H1 (cell line): ENCODE results near the gene ZSWIM6. TPM values are rescaled to one million over a fixed set of nuclear protein-coding genes. Genes with fewer than 3 reads are reported as not detected.
A peak's percentile ranks its signal among the peaks of the same experiment; 100 is the strongest.

Experiments used
- CTCF ChIA-PET: fragments of 300-600 bp; sonication (Branson Sonifier 250); formaldehyde crosslinking; loops from one replicate; lab custom pipeline; 2021; ENCODE audit not compliant: partially characterized antibody; lab: Charles Lee
- POLR2A ChIA-PET: fragments of 300-600 bp; sonication (Branson Sonifier 250); formaldehyde crosslinking; loops from one replicate; lab custom pipeline; 2021; ENCODE audit warnings: inconsistent platforms; ENCODE audit not compliant: partially characterized antibody; lab: Charles Lee
- DNase-seq, 2 experiments: peaks; one replicate each; pipeline versions ENCODE4 v3.0.0 to v3.0.0-alpha.2; 2010 to 2022; ENCODE audit warnings: low spot score in 2 of 2, low read depth in 1 of 2, mixed read lengths in 1 of 2
- FAIRE-seq: peaks from 2 replicates; lab custom pipeline; 2011; peaks lifted over from hg19 to GRCh38; lab: Jason Lieb, UNC
- H2AFZ ChIP-seq: 2 replicates; pipeline ENCODE4 v1.8.1; 2012; ENCODE audit warnings: low read length, inconsistent platforms
- H2AK5ac ChIP-seq: 2 replicates; pipeline ENCODE4 v1.6.1; 2013; ENCODE audit warnings: low read depth, low read length
- H2BK120ac ChIP-seq: replicated peaks from 2 replicates; pipeline ENCODE3; 2013; ENCODE audit warnings: low read depth, low read length, inconsistent platforms
- H2BK12ac ChIP-seq: 2 replicates; pipeline ENCODE4 v1.6.1; 2013; ENCODE audit warnings: low read depth, low read length
- H2BK15ac ChIP-seq: 2 replicates; pipeline ENCODE4 v1.6.1; 2013; ENCODE audit warnings: low read length
- H2BK20ac ChIP-seq: 2 replicates; pipeline ENCODE4 v1.6.1; 2013; ENCODE audit warnings: low read length
- H2BK5ac ChIP-seq: 2 replicates; pipeline ENCODE4 v1.6.1; 2013; ENCODE audit warnings: low read depth, low read length
- H3K14ac ChIP-seq: 2 replicates; pipeline ENCODE4 v1.6.1; 2013; ENCODE audit warnings: inconsistent platforms; ENCODE audit not compliant: insufficient read length
- H3K18ac ChIP-seq: 2 replicates; pipeline ENCODE4 v1.6.1; 2013; ENCODE audit warnings: low read length; ENCODE audit errors: extremely low read depth
- H3K23ac ChIP-seq: 2 replicates; pipeline ENCODE4 v1.6.1; 2013; ENCODE audit warnings: inconsistent platforms; ENCODE audit not compliant: insufficient read length
- H3K23me2 ChIP-seq: 2 replicates; pipeline ENCODE4 v1.6.1; 2013; ENCODE audit warnings: low read depth, low read length
- H3K27ac ChIP-seq: 2 replicates; pipeline ENCODE4 v1.6.1; 2011; ENCODE audit warnings: low read depth, low read length, inconsistent platforms
- H3K27me3 ChIP-seq, 4 experiments: replicated peaks in 1 of 4; 1 replicate in 1 of 4; 2 replicates in 3 of 4; pipeline versions ENCODE4 v1.6.1 to v1.8.1; 2011 to 2013; ENCODE audit warnings: low read length in 3 of 4, mild to moderate bottlenecking in 3 of 4, inconsistent platforms in 2 of 4, mixed read lengths in 2 of 4, moderate library complexity in 1 of 4; ENCODE audit not compliant: control insufficient read depth in 3 of 4, insufficient read depth in 3 of 4; ENCODE audit errors: extremely low read depth in 1 of 4
- H3K36me3 ChIP-seq, 4 experiments: 2 replicates each; pipeline versions ENCODE4 v1.6.1 to v1.8.1; 2011 to 2013; ENCODE audit warnings: mild to moderate bottlenecking in 4 of 4, low read length in 3 of 4, moderate library complexity in 2 of 4, control low read depth in 1 of 4, inconsistent platforms in 1 of 4; ENCODE audit not compliant: insufficient read depth in 4 of 4, control insufficient read depth in 2 of 4
- H3K4ac ChIP-seq: replicated peaks from 2 replicates; pipeline ENCODE3; 2013; ENCODE audit warnings: low read length, low read depth, mixed read lengths, inconsistent platforms; ENCODE audit not compliant: insufficient read length
- H3K4me1 ChIP-seq, 4 experiments: replicated peaks in 1 of 4; 1 replicate in 1 of 4; 2 replicates in 3 of 4; pipeline versions ENCODE4 v1.6.1 to v1.8.1; 2011 to 2013; ENCODE audit warnings: low read length in 3 of 4, inconsistent platforms in 2 of 4, mixed read lengths in 1 of 4; ENCODE audit not compliant: insufficient read depth in 4 of 4, control insufficient read depth in 3 of 4
- H3K4me2 ChIP-seq, 2 experiments: 2 replicates each; pipeline versions ENCODE4 v1.6.1 to v1.8.1; 2011 to 2013; ENCODE audit warnings: low read depth in 2 of 2, low read length in 2 of 2, control low read depth in 1 of 2, inconsistent platforms in 1 of 2, mild to moderate bottlenecking in 1 of 2; ENCODE audit not compliant: insufficient read depth in 1 of 2
- H3K4me3 ChIP-seq, 4 experiments: fragments of 200-600, 300-600 bp in 1 of 4; sonication (generic), shearing (Covaris generic), sonication (Bioruptor Twin) in 1 of 4; 2 replicates each; pipeline versions ENCODE4 v1.5.1 to v1.8.1; 2011 to 2016; ENCODE audit warnings: low read length in 4 of 4, low read depth in 3 of 4, control low read depth in 2 of 4, inconsistent platforms in 2 of 4, mild to moderate bottlenecking in 2 of 4, mixed read lengths in 1 of 4, moderate library complexity in 1 of 4; ENCODE audit not compliant: insufficient read depth in 2 of 4; ENCODE audit errors: extremely low read depth in 1 of 4
- H3K56ac ChIP-seq: replicated peaks from 2 replicates; pipeline ENCODE3; 2013; ENCODE audit warnings: low read depth, mild to moderate bottlenecking, mixed read lengths, low read length, inconsistent platforms; ENCODE audit not compliant: insufficient read length
- H3K79me1 ChIP-seq: 2 replicates; pipeline ENCODE4 v1.6.1; 2013; ENCODE audit warnings: low read depth, low read length, control low read depth
- H3K79me2 ChIP-seq, 2 experiments: 2 replicates each; pipeline versions ENCODE4 v1.6.1 to v1.8.1; 2012 to 2013; ENCODE audit warnings: low read length in 2 of 2, mild to moderate bottlenecking in 2 of 2, inconsistent platforms in 1 of 2; ENCODE audit not compliant: insufficient read depth in 2 of 2, control insufficient read depth in 1 of 2
- H3K9ac ChIP-seq, 4 experiments: replicated peaks in 1 of 4; 1 replicate in 1 of 4; 2 replicates in 3 of 4; pipeline versions ENCODE4 v1.6.1 to v1.8.1; 2011 to 2013; ENCODE audit warnings: low read depth in 3 of 4, low read length in 3 of 4, control low read depth in 2 of 4, mild to moderate bottlenecking in 2 of 4, moderate library complexity in 2 of 4, inconsistent platforms in 1 of 4; ENCODE audit errors: extremely low read depth in 1 of 4
- H3K9me3 ChIP-seq, 2 experiments: 2 replicates each; pipeline versions ENCODE4 v1.6.1 to v1.8.1; 2012 to 2013; ENCODE audit warnings: mild to moderate bottlenecking in 2 of 2, moderate library complexity in 2 of 2, control low read depth in 1 of 2, inconsistent platforms in 1 of 2, low read depth in 1 of 2, low read length in 1 of 2, mixed read lengths in 1 of 2; ENCODE audit not compliant: insufficient read depth in 2 of 2
- H4K20me1 ChIP-seq, 2 experiments: replicated peaks in 1 of 2; 2 replicates each; pipeline versions ENCODE3 to v1.8.1; 2011 to 2013; ENCODE audit warnings: inconsistent platforms in 2 of 2, low read length in 2 of 2, mild to moderate bottlenecking in 1 of 2; ENCODE audit not compliant: insufficient read depth in 2 of 2, control insufficient read depth in 1 of 2
- H4K5ac ChIP-seq: 2 replicates; pipeline ENCODE4 v1.6.1; 2013; ENCODE audit warnings: low read length, low read depth, mixed read lengths, inconsistent platforms; ENCODE audit not compliant: insufficient read length
- H4K8ac ChIP-seq: 2 replicates; pipeline ENCODE4 v1.8.0; 2013; ENCODE audit warnings: mild to moderate bottlenecking, moderate library complexity, low read length, inconsistent platforms; ENCODE audit not compliant: insufficient read depth; ENCODE audit errors: extremely low read depth
- H4K91ac ChIP-seq: replicated peaks from 2 replicates; pipeline ENCODE3; 2013; ENCODE audit warnings: low read length, mixed read lengths, inconsistent platforms; ENCODE audit not compliant: insufficient read length
- BRCA1 ChIP-seq: IDR thresholded peaks from 2 replicates; pipeline ENCODE4 v1.6.1; 2012; ENCODE audit warnings: low read depth, low read length, improper control_type of control experiment
- CTBP2 ChIP-seq: IDR thresholded peaks from 2 replicates; pipeline ENCODE4 v1.7.0; 2011; ENCODE audit warnings: borderline replicate concordance, mild to moderate bottlenecking, moderate library complexity, mixed read lengths, low read length; ENCODE audit not compliant: insufficient read depth, insufficient read length
- CTCF ChIP-seq, 3 experiments: IDR thresholded peaks; 1 replicate in 2 of 3; 2 replicates in 1 of 3; pipeline versions ENCODE4 v1.5.1 to v1.6.1; 2011; ENCODE audit warnings: low read length in 3 of 3, mild to moderate bottlenecking in 3 of 3, inconsistent platforms in 2 of 3, low read depth in 1 of 3, moderate library complexity in 1 of 3; ENCODE audit not compliant: insufficient read depth in 1 of 3; ENCODE audit errors: control extremely low read depth in 1 of 3
- E2F6 ChIP-seq: IDR thresholded peaks from 2 replicates; pipeline ENCODE4 v1.6.1; 2012; ENCODE audit warnings: inconsistent platforms
- GTF2F1 ChIP-seq: IDR thresholded peaks from 2 replicates; pipeline ENCODE4 v1.6.1; 2012; ENCODE audit warnings: low read depth, low read length, improper control_type of control experiment, borderline replicate concordance
- HDAC6 ChIP-seq: IDR thresholded peaks from one replicate; pipeline ENCODE4 v1.7.1; 2012; ENCODE audit warnings: low read depth, mild to moderate bottlenecking, inconsistent platforms, low read length, moderate library complexity
- JUN ChIP-seq: IDR thresholded peaks from 2 replicates; pipeline ENCODE4 v1.6.1; 2011; ENCODE audit warnings: low read depth, mild to moderate bottlenecking, improper control_type of control experiment, low read length
- SIRT6 ChIP-seq: IDR thresholded peaks from one replicate; pipeline ENCODE4 v1.7.1; 2012; ENCODE audit warnings: low read length, inconsistent platforms
- SP1 ChIP-seq: IDR thresholded peaks from 2 replicates; pipeline ENCODE4 v1.6.1; 2011; ENCODE audit warnings: low read depth, low read length
- SUZ12 ChIP-seq: fragments of 200-600 bp; sonication (generic); IDR thresholded peaks from 2 replicates; pipeline ENCODE4 v1.6.1; 2012; ENCODE audit warnings: mild to moderate bottlenecking, inconsistent platforms, low read length, moderate library complexity, mixed read lengths
- WGBS, 2 experiments: shearing (Covaris generic) in 1 of 2; methylation state at CpG; one replicate each; pipeline versions ENCODE4 v1.1.6 to v1.1.7; 2013 to 2015; ENCODE audit warnings: low lambda C conversion rate in 2 of 2, mixed read lengths in 2 of 2, inconsistent platforms in 1 of 2, low coverage in 1 of 2, missing lambda C conversion rate in 1 of 2; ENCODE audit not compliant: insufficient replicate concordance in 2 of 2, insufficient coverage in 1 of 2, insufficient read length in 1 of 2; ENCODE audit errors: extremely low coverage in 1 of 2, missing lambda C conversion rate in 1 of 2; 5-methylcytosine and 5-hydroxymethylcytosine counted together
- polyA plus RNA-seq, 7 experiments: library from polyadenylated mRNA; depleted of rRNA in 3 of 7; stranded (reverse) in 5 of 7; unstranded in 2 of 7; fragments of >200 nt in 5 of 7; fragments of 200-250 nt in 2 of 7; gene quantifications; 1 replicate in 5 of 7; 2 replicates in 1 of 7; 4 replicates in 1 of 7; pipeline versions ENCODE4 v1.2.1 to v1.2.3, GENCODE V29; 2011 to 2013; ENCODE audit warnings: missing spikeins in 2 of 7, mixed read lengths in 2 of 7
- total RNA-seq: library from RNA; stranded (reverse); fragmentation: NEBNext Ultra II Directional; extraction: Animal tissue kit (Norgen Biotek cat#: 25700); gene quantifications from 2 replicates; pipeline ENCODE4 v1.2.1, GENCODE V29; 2021

The ZSWIM6 gene
- total and polyA plus RNA-seq, 2 of the 8 experiments (the other 6 are each of a cell fraction or from before 2014, with no cell fraction given) = 7.9 to 12.4 TPM

- Histone ChIP-seq H4K8ac (no peak overlapping the region), H3K27ac (no peak overlapping the region), H3K18ac (no peak overlapping the region), H3K23me2 (no peaks in the 10 kb centered on the region; the same call in 1 of the 2 replicates), H3K4ac (no peak overlapping the region), H4K20me1 (peaks cover 0 to 2% of the 10 kb centered on the region in 2 experiments), H3K23ac (no peak overlapping the region), H3K4me3 (no peak overlapping the region), H3K79me1 (peaks cover 3% of the 10 kb centered on the region), H2BK12ac (no peak overlapping the region), H3K9me3 (peaks cover 0 to 5% of the 10 kb centered on the region in 2 experiments; a peak in 2 of 4 replicates), H4K5ac (no peak overlapping the region), H2BK5ac (no peak overlapping the region), H3K36me3 (no peaks in the 10 kb centered on the region), H2AK5ac (no peak overlapping the region), H2BK20ac (no peak overlapping the region), H2BK120ac (no peak overlapping the region), H3K4me1 (peaks cover 0 to 4% (median 0%) of the 10 kb centered on the region in 4 experiments; a peak in 2 of 7 replicates), H4K91ac (no peak overlapping the region), H2AFZ (no peak overlapping the region), H3K56ac (no peak overlapping the region), H3K79me2 (peaks cover 0 to 63% of the 10 kb centered on the region in 2 experiments; a peak in 2 of 4 replicates), H3K4me2 (no peak overlapping the region), H3K14ac (no peak overlapping the region), H3K9ac (no peak overlapping the region), H3K27me3 (no peaks in the 10 kb centered on the region), H2BK15ac (no peak overlapping the region)
- ChIA-PET CTCF (interaction anchor here (0.6 to 3.2 kb wide), 29 partner anchors 10 to 413 kb away, joined by 3 to 30 read pairs (median 4); partner anchors contain the start of genes ERCC8 and NDUFAF2), POLR2A (interaction anchor here (0.7 kb wide), 1 partner anchor 11 kb away, joined by 3 read pairs; no protein-coding TSS in a partner anchor)
- FAIRE-seq (peak; percentile 79), DNase-seq (peak in 1 of 2 experiments; percentile 59)
- 4% methylated on average over 2 of the region's 2 CpGs; no CpG with 5 or more reads in 1 of the 2 experiments for WGBS, 2 experiments
- TF ChIP-seq SP1 = no peak
- no peak for TF ChIP-seq SIRT6
- no peak for TF ChIP-seq HDAC6
- TF ChIP-seq BRCA1 = no peak
- no peak for TF ChIP-seq E2F6
- TF ChIP-seq JUN = no peak
- no peak for TF ChIP-seq GTF2F1
- no peak for TF ChIP-seq CTBP2
- peak in 2 of 3 experiments; percentile 68 to 82; a peak in 3 of 4 replicates for TF ChIP-seq CTCF (IDR thresholded peaks at IDR 0.05; ENCODE audit: control extremely low read depth in 1 of 3, insufficient read depth in 1 of 3, low read depth in 1 of 3, low read length in 3 of 3)
- TF ChIP-seq SUZ12 = no peak
Measured at GRCh38 chr5:61357745-61358144, 25.7 kb downstream of the ZSWIM6 start.
